Peyer's patch (tissue), 4 donors: Measurements from ENCODE around the gene MGLL.

Experiments
- POLR2A ChIP-seq, 2 donors: fragments of 450-650 bp; IDR thresholded peaks; one replicate each; pipeline ENCODE4 v1.5.1; 2017; ENCODE audit warnings: antibody characterized with exemption in 2 of 2, mild to moderate bottlenecking in 2 of 2, moderate library complexity in 2 of 2
- TF ChIP-seq, protein P1 (sequence below), 6 experiments: fragments of 450-650 bp in 4 of 6; fragments of 200-600 bp in 2 of 6; sonication (generic) in 1 of 6; IDR thresholded peaks; one replicate each; pipeline ENCODE4 v1.5.1; 2017 to 2019; ENCODE audit warnings: antibody characterized with exemption in 6 of 6, mild to moderate bottlenecking in 3 of 6, moderate library complexity in 1 of 6

DNA sequence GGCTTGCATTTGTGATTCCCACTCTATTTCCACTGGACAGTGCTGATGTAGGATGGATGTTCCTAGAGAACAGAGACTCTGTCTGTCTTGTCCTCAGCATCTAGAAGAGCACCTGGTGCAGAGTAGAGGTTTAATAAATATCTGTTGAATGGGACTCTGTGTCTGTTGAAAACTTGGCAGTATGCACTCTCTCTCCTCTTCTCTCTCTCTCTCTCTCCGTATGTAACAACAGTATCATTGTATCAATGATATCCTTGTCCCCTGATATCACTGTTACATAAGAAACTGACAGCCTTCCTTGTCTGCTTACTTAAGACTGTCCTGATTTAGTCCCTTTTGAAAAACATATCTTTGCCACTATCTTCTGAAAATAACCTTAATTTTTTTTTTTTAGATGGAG, 24.3 kb upstream of the MGLL start:
- TF ChIP-seq, protein P1, sequence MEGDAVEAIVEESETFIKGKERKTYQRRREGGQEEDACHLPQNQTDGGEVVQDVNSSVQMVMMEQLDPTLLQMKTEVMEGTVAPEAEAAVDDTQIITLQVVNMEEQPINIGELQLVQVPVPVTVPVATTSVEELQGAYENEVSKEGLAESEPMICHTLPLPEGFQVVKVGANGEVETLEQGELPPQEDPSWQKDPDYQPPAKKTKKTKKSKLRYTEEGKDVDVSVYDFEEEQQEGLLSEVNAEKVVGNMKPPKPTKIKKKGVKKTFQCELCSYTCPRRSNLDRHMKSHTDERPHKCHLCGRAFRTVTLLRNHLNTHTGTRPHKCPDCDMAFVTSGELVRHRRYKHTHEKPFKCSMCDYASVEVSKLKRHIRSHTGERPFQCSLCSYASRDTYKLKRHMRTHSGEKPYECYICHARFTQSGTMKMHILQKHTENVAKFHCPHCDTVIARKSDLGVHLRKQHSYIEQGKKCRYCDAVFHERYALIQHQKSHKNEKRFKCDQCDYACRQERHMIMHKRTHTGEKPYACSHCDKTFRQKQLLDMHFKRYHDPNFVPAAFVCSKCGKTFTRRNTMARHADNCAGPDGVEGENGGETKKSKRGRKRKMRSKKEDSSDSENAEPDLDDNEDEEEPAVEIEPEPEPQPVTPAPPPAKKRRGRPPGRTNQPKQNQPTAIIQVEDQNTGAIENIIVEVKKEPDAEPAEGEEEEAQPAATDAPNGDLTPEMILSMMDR (IDR thresholded peaks at IDR 0.05), result no peak
- no peak for TF ChIP-seq POLR2A (IDR thresholded peaks at IDR 0.05)
